Measurements from ENCODE around the gene VAV1.
"Not testable (repeated sequence)": the region's sequence is repeated elsewhere in the genome, so short reads cannot be mapped to it uniquely, and the experiment has no call there.

VAV1 gene

DNA sequence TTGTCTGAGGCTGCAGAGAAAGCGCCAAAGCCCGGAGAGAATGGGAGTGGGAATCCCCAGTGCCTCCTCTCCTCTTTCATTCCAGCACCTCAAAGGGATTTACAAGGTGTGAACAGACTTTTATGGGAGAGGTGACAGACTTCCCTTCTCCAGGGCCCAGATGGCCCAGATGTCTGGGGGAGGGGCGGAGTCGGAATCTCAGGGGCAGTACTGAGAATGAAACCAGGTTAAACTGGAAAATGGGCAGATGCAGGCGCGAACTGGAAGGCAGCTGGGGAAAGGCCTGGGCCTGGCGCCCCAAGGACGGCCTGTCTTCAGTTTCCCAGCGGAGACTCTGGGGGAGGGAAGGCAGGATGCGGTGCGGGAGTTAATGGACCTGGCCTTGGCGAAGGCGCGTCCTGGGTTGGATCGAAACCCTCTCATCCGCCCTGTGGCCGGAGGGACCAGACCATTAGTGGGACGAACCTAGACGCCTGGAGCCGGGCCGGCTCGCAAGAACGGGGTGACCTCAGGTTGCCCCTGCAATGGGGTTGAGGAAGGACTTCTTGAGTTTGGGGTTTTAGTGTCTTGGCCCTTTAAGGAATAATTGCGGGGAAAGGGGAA, 33.6 kb upstream of the VAV1 start:
- Histone ChIP-seq H3K4me3 (ENCODE audit: low read length in 2 of 2) (peak overlapping the region; percentile 68 to 85), H3K9ac (ENCODE audit: low read length in 2 of 2) (peak overlapping the region; percentile 49 to 78), H3K27ac (ENCODE audit: low read length) (peak overlapping the region; percentile 97), H3K27me3 (ENCODE audit: control insufficient read depth in 1 of 2, insufficient read depth in 2 of 2, low read length in 2 of 2) (no peaks in the 10 kb centered on the region), H3K36me3 (ENCODE audit: control insufficient read depth in 2 of 2, insufficient read depth in 2 of 2, low read length in 2 of 2) (no peaks in the 10 kb centered on the region), H3K4me1 (ENCODE audit: control insufficient read depth, insufficient read depth, low read length) (peaks cover 54% of the 10 kb centered on the region), H3K9me3 (ENCODE audit: control insufficient read depth in 2 of 2, low read length in 2 of 2) (no peaks in the 10 kb centered on the region)

DNA sequence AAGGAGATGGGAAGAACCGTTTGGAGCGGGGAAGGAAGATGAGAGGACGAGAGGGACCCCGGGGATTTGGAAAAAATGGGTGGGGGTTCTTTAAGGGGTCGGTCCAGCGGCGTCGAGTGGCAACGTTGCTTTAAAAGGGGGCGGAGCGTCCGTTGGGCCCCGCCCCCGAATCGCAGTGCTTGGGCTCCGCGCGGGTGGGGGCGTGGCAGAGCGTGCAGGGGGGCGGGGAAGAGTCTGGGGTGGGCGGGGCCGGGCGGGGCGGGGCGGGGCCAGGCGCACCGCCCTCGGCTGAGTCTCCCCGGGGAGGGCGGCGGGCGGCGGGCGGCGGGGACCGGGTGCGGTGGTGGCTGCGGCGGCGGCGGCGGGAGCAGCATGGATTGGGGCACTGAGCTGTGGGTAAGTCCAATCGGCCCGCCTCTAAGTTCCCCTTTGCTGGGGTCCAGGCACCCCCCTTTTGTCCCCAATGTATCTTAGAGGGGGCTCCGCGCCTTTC, 33.1 kb upstream of the VAV1 start, which contains the start of gene TRIP10:
Gene TRIP10 (plus strand): TSS at position 291 of the 493 bp plus-strand sequence. CDS start 82 bp downstream, at position 373.
- Histone ChIP-seq H3K36me3 (ENCODE audit: control insufficient read depth in 2 of 2, insufficient read depth in 2 of 2, low read length in 2 of 2) (no peaks in the 10 kb centered on the region), H3K27ac (ENCODE audit: low read length) (peak within 1 kb of the TSS; percentile 97), H3K9ac (ENCODE audit: low read length in 2 of 2) (peak within 1 kb of the TSS; percentile 75 to 78), H3K4me1 (ENCODE audit: control insufficient read depth, insufficient read depth, low read length) (peaks cover 59% of the 10 kb centered on the region), H3K27me3 (ENCODE audit: control insufficient read depth in 1 of 2, insufficient read depth in 2 of 2, low read length in 2 of 2) (no peaks in the 10 kb centered on the region), H3K4me3 (ENCODE audit: low read length in 2 of 2) (peak within 1 kb of the TSS; percentile 78 to 88), H3K9me3 (ENCODE audit: control insufficient read depth in 2 of 2, low read length in 2 of 2) (no peaks in the 10 kb centered on the region)

DNA sequence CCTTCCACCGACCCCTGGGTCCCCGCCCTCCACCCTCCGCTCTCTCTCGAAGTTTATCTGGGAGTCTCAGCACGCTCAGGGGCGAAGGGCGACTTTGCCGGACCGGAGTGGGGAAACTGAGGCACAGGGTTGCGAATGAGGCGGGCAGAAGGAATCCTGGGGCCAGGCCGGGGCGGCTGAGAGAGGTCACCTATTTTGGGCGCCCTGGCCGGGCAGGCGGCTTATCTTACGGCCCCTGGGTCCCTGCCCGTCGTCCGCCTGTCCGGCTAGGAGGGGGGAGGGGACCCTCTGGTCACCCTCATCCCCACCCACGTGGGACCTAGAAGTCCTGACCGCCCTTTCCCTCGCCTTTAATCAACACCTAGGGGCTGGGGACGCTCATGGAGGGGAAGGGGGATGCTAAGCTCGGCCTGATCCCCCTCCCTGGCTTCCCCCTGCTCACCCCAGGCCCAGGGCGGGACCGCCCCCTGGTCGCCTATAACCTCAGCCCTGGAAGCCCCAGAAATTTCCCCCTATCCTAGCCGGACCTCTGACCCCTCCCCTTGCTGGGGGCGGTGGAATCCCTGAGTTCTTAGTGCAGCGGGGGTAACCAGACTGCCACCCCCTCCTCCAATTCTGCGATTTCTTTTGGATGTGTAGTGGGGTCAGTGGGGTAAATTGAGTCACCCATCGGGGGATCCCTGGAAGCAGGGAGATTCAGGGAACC, 32.5 kb upstream of the VAV1 start:
- H3K9me3 ChIP-seq (ENCODE audit: control insufficient read depth in 2 of 2, low read length in 2 of 2), result no peaks in the 10 kb centered on the region
- H3K27ac ChIP-seq (ENCODE audit: low read length), result peak overlapping the region; percentile 75
- peaks cover 65% of the 10 kb centered on the region for H3K4me1 ChIP-seq (ENCODE audit: control insufficient read depth, insufficient read depth, low read length)
- peak overlapping the region; percentile 69 to 75 for H3K9ac ChIP-seq (ENCODE audit: low read length in 2 of 2)
- H3K36me3 ChIP-seq (ENCODE audit: control insufficient read depth in 2 of 2, insufficient read depth in 2 of 2, low read length in 2 of 2), result no peaks in the 10 kb centered on the region
- H3K27me3 ChIP-seq (ENCODE audit: control insufficient read depth in 1 of 2, insufficient read depth in 2 of 2, low read length in 2 of 2), result no peaks in the 10 kb centered on the region
- peak overlapping the region; percentile 78 to 88 for H3K4me3 ChIP-seq (ENCODE audit: low read length in 2 of 2)

DNA sequence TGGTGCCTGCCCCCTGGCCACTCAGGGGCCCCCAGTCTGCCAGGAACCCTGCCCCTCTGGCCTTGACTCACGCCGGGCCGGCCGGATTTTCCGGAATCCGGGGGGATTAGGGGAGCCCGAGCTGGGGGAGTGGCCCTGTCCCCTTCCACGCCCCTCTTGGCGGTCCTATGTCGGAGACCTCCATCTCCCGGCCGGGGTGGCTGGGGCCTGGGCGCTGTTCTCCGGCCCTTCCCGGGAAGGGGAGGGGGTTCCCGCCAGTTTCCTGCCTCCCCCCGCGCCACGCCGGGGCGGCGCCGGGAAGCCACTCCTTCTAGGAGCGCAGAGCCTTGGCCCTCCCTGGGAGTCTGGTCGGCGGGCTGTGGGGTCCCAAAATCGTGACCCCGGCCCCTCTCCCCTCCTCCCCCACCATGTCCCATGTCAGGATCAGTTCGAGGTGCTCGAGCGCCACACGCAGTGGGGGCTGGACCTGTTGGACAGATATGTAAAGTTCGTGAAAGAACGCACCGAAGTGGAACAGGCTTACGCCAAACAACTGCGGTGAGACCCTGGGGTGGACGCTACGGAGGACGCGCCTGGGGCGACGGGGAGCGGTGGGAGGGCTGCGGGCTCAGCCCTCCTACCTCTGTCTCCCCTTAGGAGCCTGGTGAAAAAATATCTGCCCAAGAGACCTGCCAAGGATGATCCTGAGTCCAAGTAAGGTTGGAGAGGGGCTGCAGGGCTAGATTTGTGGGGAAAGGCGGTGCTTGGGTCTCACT, 31.7 kb upstream of the VAV1 start:
- H3K27me3 ChIP-seq (ENCODE audit: control insufficient read depth in 1 of 2, insufficient read depth in 2 of 2, low read length in 2 of 2), result no peaks in the 10 kb centered on the region
- peaks cover 67% of the 10 kb centered on the region for H3K4me1 ChIP-seq (ENCODE audit: control insufficient read depth, insufficient read depth, low read length)
- H3K36me3 ChIP-seq (ENCODE audit: control insufficient read depth in 2 of 2, insufficient read depth in 2 of 2, low read length in 2 of 2), result no peaks in the 10 kb centered on the region
- H3K4me3 ChIP-seq (ENCODE audit: low read length in 2 of 2), result peak overlapping the region; percentile 78 to 88
- H3K27ac ChIP-seq (ENCODE audit: low read length), result peak overlapping the region; percentile 75
- H3K9ac ChIP-seq (ENCODE audit: low read length in 2 of 2), result peak overlapping the region; percentile 69 to 75
- no peaks in the 10 kb centered on the region for H3K9me3 ChIP-seq (ENCODE audit: control insufficient read depth in 2 of 2, low read length in 2 of 2)

DNA sequence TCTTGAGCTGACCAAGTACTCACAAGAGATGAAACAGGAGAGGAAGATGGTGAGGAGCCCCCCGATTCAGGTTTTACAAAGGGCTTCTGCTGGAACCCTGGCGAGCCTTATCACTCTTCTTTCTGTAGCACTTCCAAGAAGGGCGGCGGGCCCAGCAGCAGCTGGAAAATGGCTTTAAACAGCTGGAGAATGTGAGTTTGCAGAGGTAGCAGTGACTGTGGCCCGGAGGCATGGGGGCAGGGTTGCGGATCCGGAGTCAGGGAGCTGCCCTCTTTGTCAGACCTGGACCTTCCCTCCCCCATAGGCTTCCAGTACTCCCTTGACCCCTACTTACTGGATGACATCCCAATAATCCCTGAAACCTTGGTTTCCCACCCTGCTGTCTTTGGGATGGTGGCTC, 29.4 kb upstream of the VAV1 start:
- H3K36me3 ChIP-seq (ENCODE audit: control insufficient read depth in 2 of 2, insufficient read depth in 2 of 2, low read length in 2 of 2), result peaks cover 7 to 11% of the 10 kb centered on the region in 2 donors
- peaks cover 59% of the 10 kb centered on the region for H3K4me1 ChIP-seq (ENCODE audit: control insufficient read depth, insufficient read depth, low read length)
- no peaks in the 10 kb centered on the region for H3K27me3 ChIP-seq (ENCODE audit: control insufficient read depth in 1 of 2, insufficient read depth in 2 of 2, low read length in 2 of 2)
- H3K9ac ChIP-seq (ENCODE audit: low read length in 2 of 2), result no peak overlapping the region
- H3K27ac ChIP-seq (ENCODE audit: low read length), result no peak overlapping the region
- H3K4me3 ChIP-seq (ENCODE audit: low read length in 2 of 2), result peak overlapping the region; percentile 15 to 32
- H3K9me3 ChIP-seq (ENCODE audit: control insufficient read depth in 2 of 2, low read length in 2 of 2), result no peaks in the 10 kb centered on the region

DNA sequence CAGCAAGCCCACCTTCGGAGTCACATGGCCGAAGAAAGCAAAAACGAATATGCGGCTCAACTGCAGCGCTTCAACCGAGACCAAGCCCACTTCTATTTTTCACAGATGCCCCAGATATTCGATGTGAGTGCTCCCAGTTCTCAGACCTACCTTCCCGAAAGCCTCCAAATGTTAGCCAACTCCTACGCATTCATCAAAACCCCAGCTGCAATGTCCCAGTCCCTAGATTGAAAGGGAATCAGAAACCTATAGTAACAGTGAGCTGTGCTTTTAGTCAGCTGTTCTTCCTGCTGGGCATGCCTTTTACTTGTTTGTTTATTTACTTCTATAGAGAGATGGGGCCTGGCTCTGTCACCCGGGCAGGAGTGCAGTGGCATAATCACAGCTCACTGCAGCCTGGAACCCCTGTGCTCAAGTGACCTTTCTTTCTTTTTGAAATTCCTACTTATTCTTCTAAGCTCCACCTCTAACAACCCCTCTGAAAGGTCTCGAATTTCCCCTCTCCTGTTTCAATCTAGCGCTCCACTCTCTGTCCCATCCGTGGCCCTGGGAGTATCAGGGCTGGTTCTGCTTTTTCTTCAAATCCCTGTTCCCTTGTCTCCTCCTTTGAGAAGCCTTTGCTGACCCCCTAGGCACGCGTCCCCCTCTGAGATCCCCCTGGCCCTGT, 28.7 kb upstream of the VAV1 start:
- peaks cover 51% of the 10 kb centered on the region for H3K4me1 ChIP-seq (ENCODE audit: control insufficient read depth, insufficient read depth, low read length)
- H3K4me3 ChIP-seq (ENCODE audit: low read length in 2 of 2), result peak overlapping the region; percentile 2 to 52
- H3K27me3 ChIP-seq (ENCODE audit: control insufficient read depth in 1 of 2, insufficient read depth in 2 of 2, low read length in 2 of 2), result no peaks in the 10 kb centered on the region
- H3K9me3 ChIP-seq (ENCODE audit: control insufficient read depth in 2 of 2, low read length in 2 of 2), result no peaks in the 10 kb centered on the region
- peaks cover 11 to 12% of the 10 kb centered on the region in 2 donors for H3K36me3 ChIP-seq (ENCODE audit: control insufficient read depth in 2 of 2, insufficient read depth in 2 of 2, low read length in 2 of 2)
- peak overlapping the region; percentile 87 for H3K27ac ChIP-seq (ENCODE audit: low read length)
- peak overlapping the region; percentile 29 to 36 for H3K9ac ChIP-seq (ENCODE audit: low read length in 2 of 2)

DNA sequence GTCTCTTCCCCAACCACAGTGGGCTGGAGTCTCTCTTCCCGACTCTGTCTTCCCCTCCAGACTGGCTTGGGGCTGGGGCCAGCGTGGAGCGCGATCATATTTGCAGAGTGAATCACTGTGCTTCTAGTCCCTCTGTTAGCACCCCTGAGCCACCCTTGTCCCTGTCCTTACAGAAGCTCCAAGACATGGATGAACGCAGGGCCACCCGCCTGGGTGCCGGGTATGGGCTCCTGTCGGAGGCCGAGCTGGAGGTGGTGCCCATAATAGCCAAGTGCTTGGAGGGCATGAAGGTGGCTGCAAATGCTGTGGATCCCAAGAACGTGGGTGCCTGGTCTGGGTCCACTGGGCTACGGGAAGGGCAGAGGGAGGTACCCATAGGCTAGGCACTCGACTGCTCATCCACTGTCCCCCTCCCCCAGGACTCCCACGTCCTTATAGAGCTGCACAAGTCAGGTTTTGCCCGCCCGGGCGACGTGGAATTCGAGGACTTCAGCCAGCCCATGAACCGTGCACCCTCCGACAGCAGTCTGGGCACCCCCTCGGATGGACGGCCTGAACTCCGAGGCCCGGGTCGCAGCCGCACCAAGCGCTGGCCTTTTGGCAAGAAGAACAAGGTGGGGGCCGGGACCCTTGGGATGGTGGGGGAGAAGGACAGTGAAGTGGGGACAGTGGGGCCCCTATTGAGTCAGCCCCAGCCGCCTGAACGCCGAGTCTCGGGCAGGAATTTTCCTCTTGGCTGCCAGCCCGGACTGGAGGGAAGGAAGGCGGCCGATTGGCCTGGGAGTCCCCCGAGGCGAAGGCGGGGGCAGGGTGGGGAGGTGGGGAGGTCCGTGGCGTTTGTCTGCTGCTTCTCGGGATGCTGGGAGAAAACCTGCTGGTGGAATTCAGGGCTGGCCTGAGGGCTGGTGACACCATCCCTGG, 27.9 kb upstream of the VAV1 start:
- peaks cover 17 to 18% of the 10 kb centered on the region in 2 donors for H3K36me3 ChIP-seq (ENCODE audit: control insufficient read depth in 2 of 2, insufficient read depth in 2 of 2, low read length in 2 of 2)
- peak overlapping the region; percentile 87 for H3K27ac ChIP-seq (ENCODE audit: low read length)
- peaks cover 46% of the 10 kb centered on the region for H3K4me1 ChIP-seq (ENCODE audit: control insufficient read depth, insufficient read depth, low read length)
- H3K9ac ChIP-seq (ENCODE audit: low read length in 2 of 2), result peak overlapping the region; percentile 29 to 36
- no peaks in the 10 kb centered on the region for H3K9me3 ChIP-seq (ENCODE audit: control insufficient read depth in 2 of 2, low read length in 2 of 2)
- no peaks in the 10 kb centered on the region for H3K27me3 ChIP-seq (ENCODE audit: control insufficient read depth in 1 of 2, insufficient read depth in 2 of 2, low read length in 2 of 2)
- H3K4me3 ChIP-seq (ENCODE audit: low read length in 2 of 2), result peak overlapping the region; percentile 2 to 52

DNA sequence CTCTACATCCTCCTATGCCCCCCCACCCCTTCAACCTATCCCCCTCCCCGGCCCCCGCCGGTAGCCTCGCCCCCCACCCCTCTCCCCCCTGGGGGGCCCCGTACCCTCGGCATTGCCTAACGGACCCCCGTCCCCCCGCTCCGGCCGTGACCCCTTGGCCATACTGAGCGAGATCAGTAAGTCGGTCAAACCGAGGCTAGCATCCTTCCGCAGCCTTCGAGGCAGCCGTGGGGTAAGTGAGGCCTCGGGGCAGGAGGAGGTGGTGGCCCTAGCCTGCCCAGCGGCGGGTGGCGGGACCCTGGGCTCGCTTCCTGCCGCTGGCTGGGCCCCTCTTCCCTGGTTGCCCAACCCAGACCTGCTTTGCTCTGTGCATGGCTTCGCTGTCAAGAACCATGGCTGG, 26.5 kb upstream of the VAV1 start:
- H3K9me3 ChIP-seq (ENCODE audit: control insufficient read depth in 2 of 2, low read length in 2 of 2), result no peaks in the 10 kb centered on the region
- H3K4me1 ChIP-seq (ENCODE audit: control insufficient read depth, insufficient read depth, low read length), result peaks cover 41% of the 10 kb centered on the region
- H3K9ac ChIP-seq (ENCODE audit: low read length in 2 of 2), result no peak overlapping the region
- peaks cover 21 to 26% of the 10 kb centered on the region in 2 donors for H3K36me3 ChIP-seq (ENCODE audit: control insufficient read depth in 2 of 2, insufficient read depth in 2 of 2, low read length in 2 of 2)
- no peak overlapping the region for H3K27ac ChIP-seq (ENCODE audit: low read length)
- no peaks in the 10 kb centered on the region for H3K27me3 ChIP-seq (ENCODE audit: control insufficient read depth in 1 of 2, insufficient read depth in 2 of 2, low read length in 2 of 2)
- no peak overlapping the region for H3K4me3 ChIP-seq (ENCODE audit: low read length in 2 of 2)

DNA sequence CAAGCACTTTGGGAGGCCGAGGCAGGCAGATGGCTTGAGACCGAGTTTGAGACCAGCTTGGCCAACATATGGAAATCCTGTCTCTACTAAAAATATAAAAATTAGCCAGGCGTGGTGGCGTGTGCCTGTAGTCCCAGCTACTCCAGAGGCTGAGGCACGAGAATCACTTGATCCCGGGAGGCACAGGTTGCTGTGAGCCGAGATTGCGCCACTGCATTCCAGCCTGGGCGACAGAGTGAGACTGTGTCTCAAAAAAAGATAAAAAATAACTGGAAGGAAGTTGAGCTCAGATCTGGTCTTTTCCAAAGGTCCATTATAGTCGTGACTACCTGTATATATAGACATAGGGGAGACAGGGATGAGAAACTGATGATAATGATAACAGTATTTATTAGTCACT, 24.0 kb upstream of the VAV1 start:
- not testable (repeated sequence) for H3K27ac ChIP-seq (ENCODE audit: low read length); H3K9ac ChIP-seq (ENCODE audit: low read length in 2 of 2); H3K27me3 ChIP-seq (ENCODE audit: control insufficient read depth in 1 of 2, insufficient read depth in 2 of 2, low read length in 2 of 2); H3K4me3 ChIP-seq (ENCODE audit: low read length in 2 of 2); H3K9me3 ChIP-seq (ENCODE audit: control insufficient read depth in 2 of 2, low read length in 2 of 2)
- peaks cover 33% of the 10 kb centered on the region for H3K4me1 ChIP-seq (ENCODE audit: control insufficient read depth, insufficient read depth, low read length)
- peaks cover 26 to 29% of the 10 kb centered on the region in 2 donors for H3K36me3 ChIP-seq (ENCODE audit: control insufficient read depth in 2 of 2, insufficient read depth in 2 of 2, low read length in 2 of 2)
